ENCODE measurements around the gene XPNPEP2. TPM values are rescaled to one million over a fixed set of nuclear protein-coding genes. Genes with fewer than 3 reads are reported as not detected.

The XPNPEP2 gene
- total RNA-seq, 3 donors from 2014 or later: 0.44 to 12.8 (median 3.9) TPM

GRCh38 chrX:129694805-129695204, 44.0 kb upstream of the XPNPEP2 start:
- Histone ChIP-seq H3K27me3 (peaks cover 0 to 48% of the 10 kb centered on the region in 2 donors), H3K9me3 (no peaks in the 10 kb centered on the region), H3K27ac (no peak overlapping the region), H3K4me3 (no peak overlapping the region), H3K36me3 (no peaks in the 10 kb centered on the region), H3K4me1 (no peaks in the 10 kb centered on the region)
- TF ChIP-seq CTCF (IDR thresholded peaks at IDR 0.05) (no peak), POLR2A (IDR thresholded peaks at IDR 0.05) (no peak), POLR2AphosphoS5 (IDR thresholded peaks at IDR 0.05) (no peak)
- intact Hi-C loops (cut with DNase I; ENCODE audit: low total_unique reads): no loop called here
- DNase-seq (ENCODE audit: low spot score in 2 of 2): no peak

DNA sequence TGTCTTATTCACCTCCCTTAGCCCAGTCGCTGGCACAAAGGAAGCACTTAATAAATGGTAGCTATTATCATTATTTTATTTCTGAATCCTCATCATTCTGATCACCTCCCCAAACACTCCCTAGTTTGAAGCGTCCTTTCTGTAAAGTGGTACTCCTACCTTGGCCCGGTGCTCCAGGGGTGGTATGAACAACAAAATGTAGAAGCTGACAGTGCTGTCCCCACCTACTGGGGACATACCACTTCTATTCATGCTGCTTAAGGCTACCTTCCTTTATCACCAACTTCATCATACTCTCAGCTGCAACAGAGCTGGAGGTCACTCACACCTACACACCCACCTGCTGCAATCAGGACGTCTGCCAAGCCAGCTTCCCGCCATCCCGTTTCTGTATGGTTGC, 43.2 kb upstream of the XPNPEP2 start:
- Histone ChIP-seq H3K4me1 (no peaks in the 10 kb centered on the region), H3K4me3 (no peak overlapping the region), H3K9me3 (no peaks in the 10 kb centered on the region), H3K36me3 (no peaks in the 10 kb centered on the region), H3K27ac (no peak overlapping the region), H3K27me3 (peaks cover 0 to 43% of the 10 kb centered on the region in 2 donors)
- TF ChIP-seq POLR2AphosphoS5 (IDR thresholded peaks at IDR 0.05) (no peak), POLR2A (IDR thresholded peaks at IDR 0.05) (no peak), CTCF (IDR thresholded peaks at IDR 0.05) (no peak)
- intact Hi-C loops (cut with DNase I; ENCODE audit: low total_unique reads): no loop called here
- DNase-seq (ENCODE audit: low spot score in 2 of 2): no peak

GRCh38 chrX:129695937-129696336, 42.8 kb upstream of the XPNPEP2 start:
- no peak overlapping the region for H3K27ac ChIP-seq
- intact Hi-C loops (cut with DNase I; ENCODE audit: low total_unique reads): no loop called here
- no peak for DNase-seq (ENCODE audit: low spot score in 2 of 2)
- no peak overlapping the region for H3K4me3 ChIP-seq
- peaks cover 0 to 43% of the 10 kb centered on the region in 2 donors for H3K27me3 ChIP-seq
- TF ChIP-seq POLR2AphosphoS5 (IDR thresholded peaks at IDR 0.05) (no peak), POLR2A (IDR thresholded peaks at IDR 0.05) (no peak), CTCF (IDR thresholded peaks at IDR 0.05) (no peak)
- H3K36me3 ChIP-seq: no peaks in the 10 kb centered on the region
- no peaks in the 10 kb centered on the region for H3K9me3 ChIP-seq
- no peaks in the 10 kb centered on the region for H3K4me1 ChIP-seq

- H3K9me3 ChIP-seq: no peaks in the 10 kb centered on the region
- TF ChIP-seq CTCF (IDR thresholded peaks at IDR 0.05): no peak
- TF ChIP-seq POLR2AphosphoS5 (IDR thresholded peaks at IDR 0.05): no peak
- no peak for TF ChIP-seq POLR2A (IDR thresholded peaks at IDR 0.05)
- no peak for DNase-seq (ENCODE audit: low spot score in 2 of 2)
- no peaks in the 10 kb centered on the region for H3K4me1 ChIP-seq
- no peak overlapping the region for H3K27ac ChIP-seq
- intact Hi-C loops (cut with DNase I; ENCODE audit: low total_unique reads): no loop called here
- H3K4me3 ChIP-seq: no peak overlapping the region
- no peaks in the 10 kb centered on the region for H3K36me3 ChIP-seq
- peaks cover 0 to 43% of the 10 kb centered on the region in 2 donors for H3K27me3 ChIP-seq
Measured at GRCh38 chrX:129696463-129697155, 42.2 kb upstream of the XPNPEP2 start.

DNA sequence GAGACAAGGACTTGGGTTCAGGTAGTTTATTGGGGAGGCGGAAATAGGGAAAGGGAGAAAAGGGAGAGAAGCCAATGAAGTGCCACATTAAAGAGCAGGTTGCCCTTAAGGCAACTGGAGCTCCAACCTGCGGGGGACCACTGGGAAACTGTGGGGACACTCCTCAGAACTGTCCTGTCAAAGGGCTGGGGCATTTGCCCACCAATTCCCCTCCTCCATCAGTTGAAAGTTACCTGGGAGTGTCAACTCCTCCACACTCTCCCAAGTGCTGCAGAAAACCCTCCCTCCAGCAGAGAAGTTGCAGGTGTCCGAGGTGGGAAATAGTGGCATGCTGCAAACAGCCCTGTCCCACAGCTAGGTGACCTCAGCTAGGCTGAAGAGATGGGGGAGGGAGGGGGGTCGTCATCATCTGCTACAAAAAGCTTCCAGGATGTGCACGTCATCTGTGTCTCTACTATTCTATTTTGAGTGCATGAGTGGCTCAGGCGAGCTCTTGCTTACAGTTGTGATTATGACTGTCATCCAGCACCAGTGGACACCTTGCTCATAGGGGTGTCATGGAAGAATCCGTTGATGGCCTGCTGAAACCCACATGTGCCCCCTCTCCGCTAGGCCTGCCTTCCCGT, 41.5 kb upstream of the XPNPEP2 start:
- no peak for DNase-seq (ENCODE audit: low spot score in 2 of 2)

More for the DNA sequence above, 41.5 kb upstream of the XPNPEP2 start:
- no peak overlapping the region for H3K27ac ChIP-seq
- no peaks in the 10 kb centered on the region for H3K9me3 ChIP-seq
- peaks cover 0 to 43% of the 10 kb centered on the region in 2 donors for H3K27me3 ChIP-seq
- no peaks in the 10 kb centered on the region for H3K36me3 ChIP-seq
- no peaks in the 10 kb centered on the region for H3K4me1 ChIP-seq
- intact Hi-C loops (cut with DNase I; ENCODE audit: low total_unique reads): no loop called here
- H3K4me3 ChIP-seq: no peak overlapping the region
- TF ChIP-seq CTCF (IDR thresholded peaks at IDR 0.05) (no peak), POLR2A (IDR thresholded peaks at IDR 0.05) (no peak), POLR2AphosphoS5 (IDR thresholded peaks at IDR 0.05) (no peak)

All from breast epithelium (tissue), 4 donors.